ENCODE measurements around the gene SLC39A11.
"Not testable (repeated sequence)": the region's sequence is repeated elsewhere in the genome, so short reads cannot be mapped to it uniquely, and the experiment has no call there.

The SLC39A11 gene

DNA sequence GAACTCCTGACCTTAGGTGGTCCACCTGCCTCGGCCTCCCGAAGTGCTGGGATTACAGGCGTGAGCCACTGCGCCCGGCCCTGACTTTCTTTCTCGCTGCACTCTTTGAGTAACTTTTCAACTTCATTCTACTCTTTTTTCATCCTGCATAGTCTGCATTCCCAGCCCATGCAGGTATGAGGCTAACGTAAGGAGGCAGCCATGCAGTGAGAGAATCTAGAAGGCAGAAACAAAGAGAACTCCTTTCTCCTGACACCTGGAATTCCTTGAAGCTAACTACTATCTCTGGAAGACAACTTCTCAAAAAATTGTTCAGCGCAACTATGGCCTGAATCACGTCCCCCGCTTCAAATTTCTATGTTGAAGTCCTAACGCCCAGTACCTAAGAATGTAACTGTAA lies 152.0 kb downstream of the SLC39A11 start:
- Mint-ChIP-seq H3K36me3 (ENCODE audit: low read depth) (peaks cover 7% of the 10 kb centered on the region), H3K4me3 (no peak overlapping the region)

DNA sequence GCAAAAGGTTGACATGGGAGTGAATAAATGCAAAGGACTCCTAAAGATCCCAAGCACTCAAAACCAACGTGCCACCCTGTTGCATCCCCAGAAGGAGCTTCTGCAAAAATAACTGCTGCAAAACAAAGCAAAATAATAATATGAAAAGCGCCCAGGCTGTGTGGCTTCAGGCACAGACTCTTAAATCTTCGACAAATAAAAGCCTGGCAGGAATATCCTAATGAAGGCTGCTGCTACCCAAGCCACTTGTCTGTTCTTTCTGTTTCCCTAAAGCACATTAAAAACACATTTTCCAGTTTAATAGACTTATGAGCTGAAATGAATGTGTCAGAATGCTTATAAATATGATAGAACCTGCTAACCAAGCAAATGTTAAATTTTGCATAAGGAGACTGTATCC lies 154.0 kb downstream of the SLC39A11 start:
- Mint-ChIP-seq H3K9me3 (no peaks in the 10 kb centered on the region), H3K36me3 (ENCODE audit: low read depth) (peaks cover 7% of the 10 kb centered on the region), H3K4me1 (peaks cover 18% of the 10 kb centered on the region), H3K27ac (no peak overlapping the region), H3K4me3 (no peak overlapping the region), H3K27me3 (ENCODE audit: low read depth, poor library complexity) (no peaks in the 10 kb centered on the region)
- TF ChIP-seq, protein P1, sequence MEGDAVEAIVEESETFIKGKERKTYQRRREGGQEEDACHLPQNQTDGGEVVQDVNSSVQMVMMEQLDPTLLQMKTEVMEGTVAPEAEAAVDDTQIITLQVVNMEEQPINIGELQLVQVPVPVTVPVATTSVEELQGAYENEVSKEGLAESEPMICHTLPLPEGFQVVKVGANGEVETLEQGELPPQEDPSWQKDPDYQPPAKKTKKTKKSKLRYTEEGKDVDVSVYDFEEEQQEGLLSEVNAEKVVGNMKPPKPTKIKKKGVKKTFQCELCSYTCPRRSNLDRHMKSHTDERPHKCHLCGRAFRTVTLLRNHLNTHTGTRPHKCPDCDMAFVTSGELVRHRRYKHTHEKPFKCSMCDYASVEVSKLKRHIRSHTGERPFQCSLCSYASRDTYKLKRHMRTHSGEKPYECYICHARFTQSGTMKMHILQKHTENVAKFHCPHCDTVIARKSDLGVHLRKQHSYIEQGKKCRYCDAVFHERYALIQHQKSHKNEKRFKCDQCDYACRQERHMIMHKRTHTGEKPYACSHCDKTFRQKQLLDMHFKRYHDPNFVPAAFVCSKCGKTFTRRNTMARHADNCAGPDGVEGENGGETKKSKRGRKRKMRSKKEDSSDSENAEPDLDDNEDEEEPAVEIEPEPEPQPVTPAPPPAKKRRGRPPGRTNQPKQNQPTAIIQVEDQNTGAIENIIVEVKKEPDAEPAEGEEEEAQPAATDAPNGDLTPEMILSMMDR (IDR thresholded peaks at IDR 0.05) = no peak
- DNase-seq = no peak

More for the DNA sequence above, 152.0 kb downstream of the SLC39A11 start:
- Mint-ChIP-seq H3K27me3 (ENCODE audit: low read depth, poor library complexity) (no peaks in the 10 kb centered on the region), H3K9me3 (no peaks in the 10 kb centered on the region), H3K27ac (no peak overlapping the region), H3K4me1 (peaks cover 27% of the 10 kb centered on the region)
- TF ChIP-seq, protein P1 (IDR thresholded peaks at IDR 0.05) = no peak
- DNase-seq = no peak

- H3K4me1 Mint-ChIP-seq = peaks cover 18% of the 10 kb centered on the region
- H3K27me3 Mint-ChIP-seq (ENCODE audit: low read depth, poor library complexity) = no peaks in the 10 kb centered on the region
- H3K27ac Mint-ChIP-seq = peak overlapping the region; percentile 81
- no peaks in the 10 kb centered on the region for H3K9me3 Mint-ChIP-seq
- no peak overlapping the region for H3K4me3 Mint-ChIP-seq
- H3K36me3 Mint-ChIP-seq (ENCODE audit: low read depth) = peaks cover 7% of the 10 kb centered on the region
- DNase-seq = no peak
- TF ChIP-seq, protein P1 (IDR thresholded peaks at IDR 0.05) = no peak
Observed at GRCh38 chr17:72937707-72938106, 154.8 kb downstream of the SLC39A11 start.

DNA sequence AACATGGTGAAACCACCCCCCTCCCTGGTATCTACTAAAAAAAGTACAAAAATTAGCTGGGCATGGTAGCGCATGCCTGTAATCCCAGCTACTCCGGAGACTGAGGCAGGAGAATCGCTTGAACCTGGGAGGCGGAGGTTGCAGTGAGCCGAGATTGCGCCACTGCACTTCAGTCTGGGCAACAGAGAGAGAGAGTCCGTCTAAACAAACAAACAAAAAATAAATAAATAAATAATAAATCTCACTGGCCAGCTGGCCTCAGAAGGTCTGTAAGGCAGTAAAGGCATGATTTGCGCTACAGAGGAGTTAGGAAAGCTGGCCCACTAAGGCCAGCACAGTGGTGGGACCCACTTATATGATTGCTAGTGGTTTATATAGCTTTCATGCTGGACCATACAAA lies 155.2 kb downstream of the SLC39A11 start:
- DNase-seq; H3K9me3 Mint-ChIP-seq; H3K4me3 Mint-ChIP-seq; H3K27me3 Mint-ChIP-seq (ENCODE audit: low read depth, poor library complexity); H3K36me3 Mint-ChIP-seq (ENCODE audit: low read depth): not testable (repeated sequence)
- H3K27ac Mint-ChIP-seq = peak overlapping the region; percentile 81
- peaks cover 18% of the 10 kb centered on the region for H3K4me1 Mint-ChIP-seq

DNA sequence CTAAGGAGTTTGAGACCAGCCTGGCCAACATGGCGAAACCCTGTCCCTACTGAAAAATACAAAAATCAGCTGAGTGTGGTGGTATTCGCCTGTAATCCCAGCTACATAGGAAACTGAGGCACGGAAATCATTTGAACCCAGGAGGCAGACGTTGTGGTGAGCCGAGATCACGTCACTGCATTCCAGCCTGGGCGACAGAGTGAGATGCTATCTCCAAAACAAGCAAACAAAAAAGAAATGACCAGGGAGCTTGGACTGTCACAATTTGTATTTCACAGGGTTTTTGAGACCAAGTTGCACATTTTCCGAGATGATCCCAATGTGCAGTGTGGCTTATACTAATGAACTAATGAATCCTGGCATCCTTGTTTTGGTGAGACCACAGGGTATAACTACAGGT lies 156.5 kb downstream of the SLC39A11 start:
- TF ChIP-seq, protein P1 (IDR thresholded peaks at IDR 0.05) = no peak
- Mint-ChIP-seq H3K9me3 (no peaks in the 10 kb centered on the region), H3K4me3 (no peak overlapping the region), H3K27me3 (ENCODE audit: low read depth, poor library complexity) (peaks cover 5% of the 10 kb centered on the region), H3K27ac (no peak overlapping the region), H3K4me1 (peaks cover 29% of the 10 kb centered on the region), H3K36me3 (ENCODE audit: low read depth) (peaks cover 7% of the 10 kb centered on the region)
- no peak for DNase-seq

DNA sequence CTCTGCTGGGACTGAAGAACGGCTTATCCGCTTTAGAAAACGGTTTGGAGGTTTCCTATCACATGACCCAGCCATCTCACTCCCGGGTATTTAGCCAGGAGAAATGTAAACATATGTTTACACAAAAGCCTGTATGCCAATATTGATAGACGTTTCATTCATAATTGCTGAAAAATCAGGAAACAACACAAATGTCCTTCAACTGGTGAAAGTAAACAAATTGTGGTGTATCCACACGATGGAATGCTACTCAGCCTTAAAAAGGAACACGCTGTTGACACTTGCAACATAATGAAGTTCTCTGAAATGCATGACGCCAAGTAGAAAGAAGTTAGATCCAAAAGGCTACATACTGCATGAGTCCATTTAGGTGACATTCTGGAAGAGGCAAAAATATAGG lies 157.6 kb downstream of the SLC39A11 start:
- no peak overlapping the region for H3K27ac Mint-ChIP-seq
- no peak for DNase-seq
- H3K4me1 Mint-ChIP-seq = peaks cover 40% of the 10 kb centered on the region
- TF ChIP-seq, protein P1 (IDR thresholded peaks at IDR 0.05) = no peak
- peaks cover 7% of the 10 kb centered on the region for H3K36me3 Mint-ChIP-seq (ENCODE audit: low read depth)
- no peak overlapping the region for H3K4me3 Mint-ChIP-seq
- no peaks in the 10 kb centered on the region for H3K9me3 Mint-ChIP-seq
- H3K27me3 Mint-ChIP-seq (ENCODE audit: low read depth, poor library complexity) = peaks cover 5% of the 10 kb centered on the region
